Measurements from ENCODE around the gene CFAP61. TPM values are rescaled to one million over a fixed set of nuclear protein-coding genes. Genes with fewer than 3 reads are reported as not detected.

Gene CFAP61
- polyA plus RNA-seq, 1 experiment: not detected

DNA sequence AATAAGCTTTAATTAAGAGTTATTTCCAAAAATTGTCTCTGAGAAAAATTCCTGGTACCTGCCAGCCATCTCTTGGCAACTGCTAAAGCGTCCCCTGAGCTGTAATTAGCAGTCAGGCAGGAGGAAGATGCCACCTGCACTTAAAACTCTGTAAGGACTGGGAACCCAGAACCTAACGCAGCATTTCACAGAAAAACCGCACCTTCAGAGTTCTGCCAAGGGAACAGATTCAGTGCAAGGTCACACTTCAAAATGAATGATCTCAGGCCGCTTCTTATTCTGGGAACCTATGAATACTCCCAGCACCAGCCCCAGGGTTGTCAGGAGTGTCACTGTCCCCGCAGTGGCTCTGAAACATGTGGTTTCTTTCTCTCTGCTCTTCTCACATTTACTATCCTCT, 352.3 kb downstream of the CFAP61 start:
- POLR2A ChIA-PET: no interaction called here
- Histone ChIP-seq H3K27ac (ENCODE audit: low read depth, low read length) (no peak overlapping the region), H3K9me3 (ENCODE audit: control insufficient read depth, insufficient read depth, low read length) (no peaks in the 10 kb centered on the region), H3K27me3 (ENCODE audit: control insufficient read depth, insufficient read depth, low read length) (peaks cover 4% of the 10 kb centered on the region), H3K4me3 (ENCODE audit: low read depth, low read length) (no peak overlapping the region)
- DNase-seq (ENCODE audit: low read depth, low spot score): no peak
- CTCF ChIA-PET: interaction anchor here (0.7 kb wide), 1 partner anchor 37 kb away, joined by 3 read pairs; no protein-coding TSS in a partner anchor
- TF ChIP-seq, protein P1, sequence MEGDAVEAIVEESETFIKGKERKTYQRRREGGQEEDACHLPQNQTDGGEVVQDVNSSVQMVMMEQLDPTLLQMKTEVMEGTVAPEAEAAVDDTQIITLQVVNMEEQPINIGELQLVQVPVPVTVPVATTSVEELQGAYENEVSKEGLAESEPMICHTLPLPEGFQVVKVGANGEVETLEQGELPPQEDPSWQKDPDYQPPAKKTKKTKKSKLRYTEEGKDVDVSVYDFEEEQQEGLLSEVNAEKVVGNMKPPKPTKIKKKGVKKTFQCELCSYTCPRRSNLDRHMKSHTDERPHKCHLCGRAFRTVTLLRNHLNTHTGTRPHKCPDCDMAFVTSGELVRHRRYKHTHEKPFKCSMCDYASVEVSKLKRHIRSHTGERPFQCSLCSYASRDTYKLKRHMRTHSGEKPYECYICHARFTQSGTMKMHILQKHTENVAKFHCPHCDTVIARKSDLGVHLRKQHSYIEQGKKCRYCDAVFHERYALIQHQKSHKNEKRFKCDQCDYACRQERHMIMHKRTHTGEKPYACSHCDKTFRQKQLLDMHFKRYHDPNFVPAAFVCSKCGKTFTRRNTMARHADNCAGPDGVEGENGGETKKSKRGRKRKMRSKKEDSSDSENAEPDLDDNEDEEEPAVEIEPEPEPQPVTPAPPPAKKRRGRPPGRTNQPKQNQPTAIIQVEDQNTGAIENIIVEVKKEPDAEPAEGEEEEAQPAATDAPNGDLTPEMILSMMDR (IDR thresholded peaks at IDR 0.05; ENCODE audit: low read depth, low read length): no peak

DNA sequence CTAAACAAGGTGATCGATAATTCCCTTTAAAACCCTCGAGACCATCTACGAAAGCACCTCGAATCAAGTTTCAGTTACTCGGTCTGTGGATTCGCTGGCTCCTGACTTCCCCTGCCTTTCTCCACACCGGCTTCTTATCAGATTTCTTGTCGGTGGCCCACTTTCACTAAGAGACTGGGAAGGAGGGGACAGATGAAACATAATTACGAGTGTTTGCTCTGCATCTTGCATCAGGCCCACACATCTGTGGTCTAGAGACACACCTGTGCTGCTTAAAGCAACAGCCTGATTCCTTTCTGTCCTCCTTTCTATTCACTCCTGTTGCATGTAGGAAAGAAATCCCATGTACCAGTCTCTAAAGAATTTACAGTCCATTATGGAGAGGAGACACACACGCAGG, 353.3 kb downstream of the CFAP61 start:
- Histone ChIP-seq H3K9me3 (ENCODE audit: control insufficient read depth, insufficient read depth, low read length) (no peaks in the 10 kb centered on the region), H3K27ac (ENCODE audit: low read depth, low read length) (no peak overlapping the region), H3K27me3 (ENCODE audit: control insufficient read depth, insufficient read depth, low read length) (no peaks in the 10 kb centered on the region), H3K4me3 (ENCODE audit: low read depth, low read length) (no peak overlapping the region)
- CTCF ChIA-PET: no interaction called here
- TF ChIP-seq, protein P1 (IDR thresholded peaks at IDR 0.05; ENCODE audit: low read depth, low read length): no peak
- no peak for DNase-seq (ENCODE audit: low read depth, low spot score)
- POLR2A ChIA-PET: no interaction called here

DNA sequence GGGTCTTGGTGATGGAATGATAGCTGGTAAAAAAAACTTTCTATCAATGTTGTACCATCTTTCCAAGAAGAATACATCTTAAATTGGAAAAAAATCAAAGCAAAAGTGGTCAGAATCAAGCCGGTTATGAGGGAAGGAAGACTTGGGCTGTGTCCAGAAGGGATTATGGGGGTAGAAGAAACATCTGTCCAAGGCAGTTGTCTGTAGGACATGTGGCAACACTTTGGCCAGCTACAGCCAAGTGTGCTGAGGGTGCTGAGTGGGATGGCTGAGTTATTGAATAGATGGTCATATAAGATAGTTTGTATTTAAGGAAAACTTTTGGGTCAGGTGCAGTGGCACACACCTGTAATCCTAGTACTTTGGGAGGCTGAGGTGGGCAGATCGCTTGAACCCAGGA, 354.0 kb downstream of the CFAP61 start:
- TF ChIP-seq, protein P1 (IDR thresholded peaks at IDR 0.05; ENCODE audit: low read depth, low read length): no peak
- DNase-seq (ENCODE audit: low read depth, low spot score): no peak
- Histone ChIP-seq H3K9me3 (ENCODE audit: control insufficient read depth, insufficient read depth, low read length) (no peaks in the 10 kb centered on the region), H3K27ac (ENCODE audit: low read depth, low read length) (no peak overlapping the region), H3K4me3 (ENCODE audit: low read depth, low read length) (no peak overlapping the region), H3K27me3 (ENCODE audit: control insufficient read depth, insufficient read depth, low read length) (no peaks in the 10 kb centered on the region)
- ChIA-PET CTCF (interaction anchor here (1.9 kb wide), 1 partner anchor 11 kb away, joined by 5 read pairs; no protein-coding TSS in a partner anchor), POLR2A (no interaction called here)

DNA sequence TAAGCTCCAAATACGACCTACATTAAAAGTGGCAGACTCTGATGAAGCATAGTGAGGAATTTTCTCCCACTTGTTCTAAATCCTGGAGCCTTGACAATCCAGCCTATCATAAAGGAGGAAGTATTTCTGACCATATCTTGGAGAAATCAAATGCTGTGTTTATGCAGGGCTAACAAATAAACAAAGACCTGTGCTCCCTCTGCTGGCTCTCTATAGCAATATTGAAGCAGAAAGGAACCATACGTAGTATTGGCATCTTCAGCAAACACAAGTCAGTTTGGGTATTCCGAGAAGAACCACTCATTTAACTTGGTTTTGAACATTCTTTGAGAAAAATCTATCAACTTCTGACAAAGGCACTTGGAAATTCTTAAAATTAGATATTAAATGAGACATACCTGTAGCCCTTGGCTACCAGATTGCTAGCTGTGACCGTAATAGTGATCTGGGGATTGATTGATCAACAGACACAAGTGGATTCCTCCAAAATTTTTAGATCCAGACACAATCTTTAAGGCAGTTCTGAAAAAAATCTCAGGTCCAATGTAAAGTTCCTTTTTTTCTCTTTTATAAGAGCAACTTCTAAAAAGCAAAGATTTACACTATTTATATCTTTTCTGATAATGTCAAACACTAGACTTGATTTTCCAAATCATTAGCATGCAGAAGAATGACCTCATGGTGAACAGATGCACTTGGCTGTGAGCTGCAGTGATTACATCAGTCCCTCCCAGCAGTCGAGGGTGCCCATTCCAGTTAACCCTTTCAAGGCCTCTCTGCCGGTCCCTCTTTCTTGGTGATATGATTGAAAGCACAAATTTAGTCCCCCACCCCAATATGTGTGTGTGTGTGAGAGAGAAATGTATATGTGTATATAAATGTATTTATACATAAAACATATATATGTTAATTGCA, 355.8 kb downstream of the CFAP61 start:
- CTCF ChIA-PET: interaction anchor here (0.6 to 1.9 kb wide), 5 partner anchors 8 to 29 kb away, joined by 3 to 5 read pairs (median 3); no protein-coding TSS in a partner anchor
- POLR2A ChIA-PET: no interaction called here
- Histone ChIP-seq H3K4me3 (ENCODE audit: low read depth, low read length) (no peak overlapping the region), H3K9me3 (ENCODE audit: control insufficient read depth, insufficient read depth, low read length) (no peaks in the 10 kb centered on the region), H3K27ac (ENCODE audit: low read depth, low read length) (no peak overlapping the region), H3K27me3 (ENCODE audit: control insufficient read depth, insufficient read depth, low read length) (no peaks in the 10 kb centered on the region)
- TF ChIP-seq, protein P1 (IDR thresholded peaks at IDR 0.05; ENCODE audit: low read depth, low read length): peak; percentile 46
- DNase-seq (ENCODE audit: low read depth, low spot score): no peak

DNA sequence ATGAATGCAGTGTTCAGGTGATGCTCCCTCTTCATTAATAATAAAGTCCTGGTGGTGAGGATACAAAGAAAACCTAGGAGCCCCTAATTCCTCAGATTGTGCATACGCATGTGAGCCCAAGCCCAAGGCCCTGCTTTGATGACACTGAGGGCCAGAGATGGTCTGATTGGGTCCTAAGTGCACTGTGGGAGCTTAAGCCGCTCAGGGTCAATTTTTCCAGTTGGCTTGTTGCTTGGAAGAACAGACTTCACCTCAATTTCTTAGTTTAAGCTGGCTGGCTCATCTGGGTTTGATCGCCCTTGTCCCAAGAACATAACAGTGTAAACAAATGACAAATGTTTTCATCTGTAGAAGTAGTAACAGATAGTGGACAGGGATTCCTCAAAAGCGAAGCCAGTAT, 357.0 kb downstream of the CFAP61 start:
- no peaks in the 10 kb centered on the region; the same call in 1 of the 2 replicates for H3K9me3 ChIP-seq (ENCODE audit: control insufficient read depth, insufficient read depth, low read length)
- no peak overlapping the region for H3K4me3 ChIP-seq (ENCODE audit: low read depth, low read length)
- no peak overlapping the region for H3K27ac ChIP-seq (ENCODE audit: low read depth, low read length)
- CTCF ChIA-PET: interaction anchor here (0.5 to 1.4 kb wide), 2 partner anchors 32 to 185 kb away, joined by 4 to 5 read pairs; no protein-coding TSS in a partner anchor
- TF ChIP-seq, protein P1 (IDR thresholded peaks at IDR 0.05; ENCODE audit: low read depth, low read length): no peak
- no peaks in the 10 kb centered on the region for H3K27me3 ChIP-seq (ENCODE audit: control insufficient read depth, insufficient read depth, low read length)
- POLR2A ChIA-PET: no interaction called here
- no peak for DNase-seq (ENCODE audit: low read depth, low spot score)

Data from AG04450 (cell line).